NCI-H2227 (cell line): Measurements from ENCODE around the gene SULT2B1.
A peak's percentile ranks its signal among the peaks of the same experiment; 100 is the strongest.
"Not testable (repeated sequence)": the region's sequence is repeated elsewhere in the genome, so short reads cannot be mapped to it uniquely, and the experiment has no call there.

Source experiments
- DNase-seq: peaks from one replicate; lab custom pipeline; 2025; ENCODE audit not compliant: unreplicated experiment; lab: John Stamatoyannopoulos, UW

Gene SULT2B1

GRCh38 chr19:48556825-48557224 lies 4.9 kb downstream of the SULT2B1 start:
- no peak for DNase-seq

- no peak for DNase-seq
Observed at GRCh38 chr19:48558018-48558684, 6.2 kb downstream of the SULT2B1 start.

- DNase-seq: no peak
Observed at GRCh38 chr19:48560095-48560530, 8.1 kb downstream of the SULT2B1 start.

GRCh38 chr19:48561412-48561811 lies 9.4 kb downstream of the SULT2B1 start:
- DNase-seq: no peak

- no peak for DNase-seq
Observed at GRCh38 chr19:48565090-48565489, 13.1 kb downstream of the SULT2B1 start.

GRCh38 chr19:48568345-48568886 lies 16.4 kb downstream of the SULT2B1 start:
- no peak for DNase-seq

GRCh38 chr19:48569814-48570213 lies 17.8 kb downstream of the SULT2B1 start:
- DNase-seq: no peak

- DNase-seq: no peak
Observed at GRCh38 chr19:48571378-48572162, 19.6 kb downstream of the SULT2B1 start.

- no peak for DNase-seq
Observed at GRCh38 chr19:48573163-48573505, 21.2 kb downstream of the SULT2B1 start.

- DNase-seq: no peak
Observed at GRCh38 chr19:48575931-48576622, 24.1 kb downstream of the SULT2B1 start.

GRCh38 chr19:48577908-48578307 lies 25.9 kb downstream of the SULT2B1 start:
- DNase-seq: not testable (repeated sequence)

- no peak for DNase-seq
Observed at GRCh38 chr19:48578891-48579290, 26.9 kb downstream of the SULT2B1 start.

GRCh38 chr19:48582168-48582567 lies 30.2 kb downstream of the SULT2B1 start:
- no peak for DNase-seq

- no peak for DNase-seq
Observed at GRCh38 chr19:48587387-48587786, 35.4 kb downstream of the SULT2B1 start.

- DNase-seq: peak; percentile 87
Observed at GRCh38 chr19:48588670-48589401, 36.9 kb downstream of the SULT2B1 start.

- no peak for DNase-seq
Observed at GRCh38 chr19:48591021-48591420, 39.0 kb downstream of the SULT2B1 start.

- DNase-seq: no peak
Observed at GRCh38 chr19:48595171-48595570, 43.2 kb downstream of the SULT2B1 start.

- DNase-seq: no peak
Observed at GRCh38 chr19:48595833-48596232, 43.9 kb downstream of the SULT2B1 start.

GRCh38 chr19:48596237-48596636 lies 44.3 kb downstream of the SULT2B1 start:
- no peak for DNase-seq

- no peak for DNase-seq
Observed at GRCh38 chr19:48596679-48597465, 44.9 kb downstream of the SULT2B1 start.
